CD4-positive, alpha-beta T cell treated with Interleukin-15 for 1 hour (primary cell): ENCODE data around the gene BMP4.

Experiments
- DNase-seq: peaks from one replicate; pipeline ENCODE4 v3.0.0-alpha.2; 2020

The BMP4 gene

GRCh38 chr14:53963320-53964227 lies 6.9 kb upstream of the BMP4 start:
- no peak for DNase-seq

DNA sequence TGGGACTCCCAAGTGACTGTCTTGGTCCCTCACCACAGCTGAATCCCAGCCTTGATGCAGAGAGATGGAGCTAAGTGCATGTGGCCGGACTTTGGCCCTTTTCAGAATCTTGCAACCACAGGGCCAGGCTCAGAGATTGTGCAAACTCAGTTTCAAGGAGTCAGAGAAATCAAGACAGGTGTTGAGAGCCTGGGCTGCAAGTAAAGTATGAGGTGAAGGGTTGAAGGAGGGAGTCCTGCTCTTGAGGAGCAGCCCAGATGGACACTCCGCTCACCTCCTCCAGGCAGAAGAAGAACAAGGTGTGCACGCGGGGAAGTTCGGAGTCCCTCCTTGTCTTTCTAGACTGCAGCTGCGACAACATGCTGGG lies 6.3 kb upstream of the BMP4 start:
- no peak for DNase-seq

GRCh38 chr14:53958628-53959027 lies 2.0 kb upstream of the BMP4 start:
- DNase-seq: no peak

DNA sequence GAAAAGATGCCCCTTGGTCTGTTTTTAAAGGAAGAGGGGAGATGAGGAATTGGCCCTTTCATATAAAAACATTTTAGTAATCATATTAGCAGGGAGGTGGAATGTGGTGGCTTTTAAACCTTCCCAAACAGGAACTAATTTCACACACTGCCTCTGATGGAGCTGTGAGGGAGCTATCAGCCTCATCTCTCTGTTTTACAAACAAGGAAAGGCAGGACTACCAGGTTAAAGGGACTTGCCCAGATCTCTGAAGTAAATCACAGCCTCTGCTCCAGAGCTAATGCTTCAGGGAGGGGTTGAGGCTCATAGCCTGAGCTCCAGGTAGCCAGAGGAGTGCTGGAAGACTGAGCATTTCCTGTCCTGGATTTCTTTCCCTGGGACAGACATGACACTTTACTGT lies 1.1 kb upstream of the BMP4 start:
- DNase-seq: no peak

- DNase-seq: no peak
Observed at GRCh38 chr14:53955671-53956426, 776 bp downstream of the BMP4 start.

- no peak for DNase-seq
Observed at GRCh38 chr14:53955229-53955556, 1.4 kb downstream of the BMP4 start.

- DNase-seq: no peak
Observed at GRCh38 chr14:53954551-53955228, 1.9 kb downstream of the BMP4 start.

DNA sequence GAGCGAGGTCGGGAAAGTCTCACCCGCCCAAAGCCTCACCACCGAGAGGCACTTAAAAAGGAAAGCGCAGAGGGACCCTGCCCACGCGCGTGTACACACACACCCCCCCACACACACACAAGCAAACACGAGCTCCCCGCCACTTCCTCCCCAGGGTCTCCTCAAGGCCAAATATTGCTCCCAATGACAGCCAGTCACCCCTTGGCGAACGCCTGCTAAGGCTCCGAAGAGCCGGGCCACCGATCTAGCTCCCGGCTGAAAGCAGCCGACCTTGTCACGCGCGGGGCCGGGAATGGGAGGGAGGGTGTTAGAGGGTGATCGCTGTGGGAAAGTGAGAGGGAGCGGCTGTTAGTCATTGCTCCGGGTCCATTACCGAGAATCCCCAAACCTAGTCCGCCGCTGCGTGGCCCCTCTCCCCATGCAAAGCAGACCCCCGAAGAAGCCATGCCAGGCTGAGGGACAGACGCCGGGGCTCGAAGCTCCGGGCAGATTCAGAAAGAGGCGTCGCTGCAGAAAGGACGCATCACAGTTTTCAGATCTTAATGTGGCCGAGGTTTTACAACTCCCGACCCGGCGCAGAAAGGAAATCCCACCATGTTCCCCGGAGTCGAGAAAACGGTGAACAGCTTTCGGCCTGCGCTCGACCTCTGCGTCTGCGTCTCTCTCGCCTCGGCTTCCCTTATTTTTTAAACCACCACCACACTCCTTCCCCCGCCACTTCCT lies 2.6 kb downstream of the BMP4 start:
- no peak for DNase-seq

DNA sequence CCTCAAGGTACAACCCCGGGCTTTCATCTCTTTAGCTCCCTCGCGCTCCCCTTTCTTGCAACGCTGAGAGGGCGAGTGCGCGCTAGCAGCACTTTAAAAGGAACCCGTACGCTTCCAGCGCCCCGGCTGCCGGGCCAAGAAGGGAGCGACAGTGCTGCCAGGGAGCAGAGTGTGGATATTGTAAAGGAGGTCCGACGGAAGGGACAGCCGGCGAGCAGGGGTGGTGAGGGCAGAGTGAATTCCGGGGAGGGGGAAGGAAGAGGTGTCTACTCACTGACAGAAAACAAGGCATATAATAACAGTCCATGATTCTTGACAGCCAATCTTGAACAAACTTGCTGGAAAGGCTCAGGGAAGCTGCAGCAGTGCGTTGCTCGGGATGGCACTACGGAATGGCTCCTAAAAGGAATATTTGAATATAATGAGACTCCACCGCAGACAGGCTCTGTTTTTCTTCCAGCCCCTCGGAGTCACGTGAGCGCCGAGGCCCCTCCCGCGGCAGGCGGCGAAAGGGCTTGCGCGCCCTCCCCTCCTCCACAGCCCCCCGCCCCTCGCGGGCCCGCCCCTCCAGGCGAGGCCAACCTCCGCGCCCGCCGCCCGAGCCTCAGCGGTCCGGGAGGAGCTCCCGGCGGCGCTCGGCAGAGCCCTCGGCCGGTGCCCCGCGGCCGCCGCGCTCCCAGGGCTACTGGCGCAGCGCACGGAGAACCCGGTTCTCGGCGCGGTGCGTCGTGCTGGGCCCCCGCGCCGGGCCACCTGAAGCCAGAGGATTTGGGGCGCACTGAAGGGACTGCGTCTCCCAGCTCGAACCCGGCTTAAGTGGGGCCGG lies 3.4 kb downstream of the BMP4 start:
- no peak for DNase-seq

- no peak for DNase-seq
Observed at GRCh38 chr14:53952533-53952932, 4.1 kb downstream of the BMP4 start.

- no peak for DNase-seq
Observed at GRCh38 chr14:53951627-53952303, 4.9 kb downstream of the BMP4 start.

GRCh38 chr14:53951243-53951626 lies 5.4 kb downstream of the BMP4 start:
- DNase-seq: no peak

DNA sequence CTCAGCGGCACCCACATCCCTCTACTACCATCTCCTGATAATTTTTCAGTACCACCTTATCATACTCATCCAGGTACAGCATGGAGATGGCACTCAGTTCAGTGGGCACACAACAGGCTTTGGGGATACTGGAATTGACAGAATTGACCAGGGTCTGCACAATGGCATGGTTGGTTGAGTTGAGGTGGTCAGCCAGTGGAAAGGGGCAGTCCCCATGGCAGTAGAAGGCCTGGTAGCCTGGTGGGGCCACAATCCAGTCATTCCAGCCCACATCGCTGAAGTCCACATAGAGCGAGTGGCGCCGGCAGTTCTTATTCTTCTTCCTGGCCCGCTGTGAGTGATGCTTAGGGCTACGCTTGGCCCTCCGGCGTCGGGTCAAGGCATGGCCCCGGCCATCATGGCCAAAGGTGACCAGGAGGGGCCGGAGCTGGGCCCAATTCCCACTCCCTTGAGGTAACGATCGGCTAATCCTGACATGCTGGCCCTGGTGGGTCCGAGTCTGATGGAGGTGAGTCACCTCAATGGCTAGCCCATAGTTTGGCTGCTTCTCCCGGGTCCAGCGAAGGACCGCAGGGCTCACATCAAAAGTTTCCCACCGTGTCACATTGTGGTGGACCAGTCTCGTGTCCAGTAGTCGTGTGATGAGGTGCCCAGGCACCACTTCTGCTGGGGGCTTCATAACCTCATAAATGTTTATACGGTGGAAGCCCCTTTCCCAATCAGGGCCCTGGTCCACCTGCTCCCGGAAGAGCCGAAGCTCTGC lies 6.4 kb downstream of the BMP4 start:
- no peak for DNase-seq

DNA sequence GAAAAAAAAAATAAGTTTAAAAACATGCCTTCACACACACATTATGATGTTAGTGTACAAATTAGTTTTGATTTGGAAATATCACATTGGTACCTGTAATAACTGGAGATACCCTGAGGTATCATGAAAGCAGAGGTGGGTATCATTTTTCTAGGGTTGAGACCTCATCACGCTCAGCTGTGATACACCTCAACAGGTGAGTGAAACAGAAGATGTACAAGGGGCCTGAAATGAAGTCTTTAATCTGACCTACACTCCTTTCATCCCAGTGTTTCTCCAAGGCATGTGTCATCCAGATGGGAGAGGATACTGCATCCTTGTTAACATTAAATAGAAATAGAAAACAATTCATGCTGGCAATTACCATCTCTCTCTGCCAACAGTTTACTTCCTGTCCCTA lies 7.4 kb downstream of the BMP4 start:
- no peak for DNase-seq

DNA sequence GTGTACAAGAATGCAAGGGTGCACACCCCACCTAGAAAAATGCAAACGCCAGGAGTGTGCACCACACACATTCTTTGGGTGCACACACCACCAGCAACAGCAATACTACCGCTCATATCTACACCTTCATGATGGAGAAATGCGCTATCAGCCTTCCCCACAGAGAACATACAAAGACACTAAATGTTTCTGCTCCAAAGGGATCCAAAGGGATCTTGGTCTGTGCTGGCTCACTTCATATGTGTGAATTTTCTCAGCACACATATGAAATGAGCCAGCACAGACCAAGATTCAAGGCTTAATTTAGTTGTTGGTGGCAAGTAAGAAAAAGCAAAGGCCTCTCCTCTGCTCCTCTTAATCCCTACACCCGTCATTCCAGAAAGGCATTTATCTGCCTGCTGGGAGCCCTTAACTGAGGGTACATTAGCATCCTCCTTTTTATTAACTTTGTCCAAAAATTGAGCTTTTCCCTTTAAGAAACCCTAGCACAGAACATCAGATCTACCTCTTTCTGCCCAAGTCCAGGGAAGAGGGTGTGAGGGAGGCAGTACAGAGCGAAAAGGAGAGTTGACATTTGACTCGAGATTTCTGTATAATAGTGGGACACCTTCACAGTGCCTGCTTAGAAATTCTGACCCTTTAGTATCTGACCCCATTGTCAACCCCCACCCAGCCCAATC lies 8.3 kb downstream of the BMP4 start:
- no peak for DNase-seq

DNA sequence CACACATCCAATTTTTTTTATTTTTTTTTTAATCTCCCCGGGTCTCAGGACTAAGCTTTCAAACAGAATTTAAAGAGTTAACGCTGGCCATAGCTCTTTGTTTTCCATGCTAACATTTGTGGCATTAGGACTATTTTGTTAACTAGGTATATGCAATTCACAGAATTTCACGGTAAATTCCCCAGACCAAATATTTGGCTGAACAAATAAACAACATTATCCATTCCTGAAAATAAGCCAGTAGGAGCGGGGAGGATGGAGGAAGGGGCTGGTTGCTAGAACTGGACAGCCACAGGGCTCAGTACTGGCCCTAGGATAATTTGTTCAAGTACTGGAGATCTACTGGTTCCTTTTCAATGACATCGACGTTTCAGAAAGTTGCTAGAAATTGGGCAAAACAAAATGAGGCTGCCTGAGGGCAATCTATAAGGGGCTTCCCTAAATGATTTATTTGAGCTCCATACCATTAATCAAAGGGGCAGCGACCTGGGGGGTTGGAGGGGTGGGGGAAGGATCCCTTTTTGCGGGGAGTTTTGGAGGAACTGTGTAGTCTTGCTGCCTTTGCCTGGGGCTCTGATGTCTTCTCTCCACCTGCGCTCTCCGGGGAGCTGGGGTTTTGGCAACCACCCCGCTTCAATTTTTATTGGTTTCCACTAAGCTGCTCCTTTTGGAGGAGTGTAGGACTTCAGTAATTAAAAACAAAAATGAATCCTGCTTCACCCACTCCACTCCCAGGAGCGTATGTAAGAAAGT lies 9.0 kb downstream of the BMP4 start:
- no peak for DNase-seq

- no peak for DNase-seq
Observed at GRCh38 chr14:53947094-53947445, 9.6 kb downstream of the BMP4 start.

DNA sequence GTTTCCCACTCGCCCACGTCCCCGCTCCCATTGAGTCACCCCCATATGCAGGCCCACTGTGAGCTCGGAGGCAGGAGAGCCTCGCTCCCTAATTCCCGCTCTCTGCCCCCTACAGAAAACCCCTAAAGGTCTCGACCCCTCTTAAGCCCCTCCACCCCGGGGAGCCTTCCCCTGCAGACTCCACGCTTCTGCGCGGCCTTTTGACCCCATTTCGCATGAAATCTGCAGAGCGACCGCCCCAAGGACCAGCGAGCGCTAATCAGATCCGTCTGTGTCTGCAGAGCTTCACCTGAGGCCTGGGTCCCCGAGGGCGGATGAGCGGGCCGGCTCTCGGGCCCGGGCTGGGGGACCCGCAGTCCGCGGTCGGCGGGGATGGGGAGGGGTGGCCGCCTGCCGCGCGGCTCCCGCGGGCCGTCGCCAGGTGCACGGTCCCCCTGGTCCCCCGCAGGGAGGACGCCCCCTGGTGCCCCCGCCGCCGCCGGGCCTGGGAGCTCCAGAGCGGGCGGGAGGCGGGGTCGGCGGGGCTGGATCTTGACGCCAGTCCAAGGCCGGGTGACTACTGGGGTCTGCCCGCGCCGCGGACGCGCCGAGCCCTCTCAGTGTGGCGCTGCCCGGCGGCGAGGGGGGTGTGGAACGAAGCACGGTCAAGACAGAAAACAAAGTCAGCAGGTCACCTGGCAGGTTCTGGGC lies 10.1 kb downstream of the BMP4 start:
- no peak for DNase-seq

DNA sequence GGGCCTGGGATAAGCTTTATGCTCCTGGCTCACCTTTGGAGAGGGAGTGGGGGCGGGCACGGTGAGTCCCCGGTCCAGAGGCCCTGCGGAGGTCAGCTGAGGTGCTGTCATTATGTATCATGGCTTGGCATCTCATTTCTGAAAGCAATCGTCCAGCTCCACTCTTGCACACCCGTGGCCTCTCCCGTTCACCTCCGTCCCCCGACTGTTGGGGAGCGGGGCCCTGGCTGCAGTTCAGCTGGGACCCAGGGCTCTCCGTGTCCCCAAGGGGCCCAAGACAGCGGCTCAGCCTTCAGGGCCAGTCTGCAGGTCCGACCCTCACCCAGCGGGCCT lies 10.6 kb downstream of the BMP4 start:
- DNase-seq: no peak
